OCI-LY1 (cell line): ENCODE data around the gene FHL3.
A peak's percentile ranks its signal among the peaks of the same experiment; 100 is the strongest.

Experiments
- H2AFZ ChIP-seq: fragments of 200-600 bp; sonication (generic), shearing (Covaris generic); 2 replicates; pipeline ENCODE4 v1.6.0; 2014; ENCODE audit warnings: antibody characterized with exemption, mild to moderate bottlenecking, low read length
- H3F3A ChIP-seq: fragments of 200-600 bp; sonication (generic), shearing (Covaris generic); 2 replicates; pipeline ENCODE4 v1.6.0; 2014; ENCODE audit warnings: mild to moderate bottlenecking, antibody characterized with exemption, low read length, moderate library complexity; ENCODE audit not compliant: insufficient read depth
- H3K27ac ChIP-seq: fragments of 200-600 bp; sonication (generic); 2 replicates; pipeline ENCODE4 v1.5.1; 2014; ENCODE audit warnings: low read length, mixed run types, mild to moderate bottlenecking, low read depth; ENCODE audit not compliant: poor library complexity, severe bottlenecking
- H3K27me3 ChIP-seq: fragments of 200-600 bp; sonication (generic); 2 replicates; pipeline ENCODE4 v1.6.0; 2014; ENCODE audit warnings: antibody characterized with exemption, mild to moderate bottlenecking, low read length, moderate library complexity; ENCODE audit not compliant: insufficient read depth
- H3K36me3 ChIP-seq: fragments of 200-600 bp; sonication (generic); 2 replicates; pipeline ENCODE4 v1.6.1; 2014; ENCODE audit warnings: mild to moderate bottlenecking, antibody characterized with exemption, low read length, moderate library complexity, mixed read lengths; ENCODE audit not compliant: insufficient read depth
- H3K4me1 ChIP-seq: fragments of 200-600 bp; sonication (generic); 2 replicates; pipeline ENCODE4 v1.5.1; 2014; ENCODE audit warnings: mild to moderate bottlenecking, low read length, moderate library complexity; ENCODE audit not compliant: insufficient read depth, severe bottlenecking
- H3K4me2 ChIP-seq: fragments of 200-600 bp; sonication (generic), shearing (Covaris generic); 2 replicates; pipeline ENCODE4 v1.6.1; 2014; ENCODE audit warnings: low read length
- H3K4me3 ChIP-seq: fragments of 200-600 bp; sonication (generic); 2 replicates; pipeline ENCODE4 v1.5.1; 2014; ENCODE audit warnings: low read length, low read depth, mild to moderate bottlenecking, mixed read lengths; ENCODE audit not compliant: poor library complexity, severe bottlenecking
- H3K79me2 ChIP-seq: fragments of 200-600 bp; shearing (Covaris generic); 2 replicates; pipeline ENCODE4 v1.6.1; 2016; ENCODE audit warnings: mixed run types, low read length, mixed read lengths; ENCODE audit not compliant: insufficient read depth
- H3K9ac ChIP-seq: fragments of 200-600 bp; sonication (generic), shearing (Covaris generic); 2 replicates; pipeline ENCODE4 v1.6.1; 2014; ENCODE audit warnings: mild to moderate bottlenecking, low read length, mixed read lengths
- H3K9me2 ChIP-seq: fragments of 200-600 bp; sonication (generic), shearing (Covaris generic); 2 replicates; pipeline ENCODE4 v1.6.1; 2014; ENCODE audit warnings: low read depth, mild to moderate bottlenecking, low read length, mixed read lengths
- H3K9me3 ChIP-seq: fragments of 200-600 bp; shearing (Covaris generic); 2 replicates; pipeline ENCODE4 v1.6.1; 2014; ENCODE audit warnings: low read length, mixed read lengths
- H4K20me1 ChIP-seq: fragments of 200-600 bp; sonication (generic), shearing (Covaris generic); 2 replicates; pipeline ENCODE4 v1.6.0; 2016; ENCODE audit warnings: mild to moderate bottlenecking, low read length; ENCODE audit not compliant: insufficient read depth
- EZH2 ChIP-seq: fragments of 200-600 bp; sonication (generic), shearing (Covaris generic); IDR thresholded peaks from 2 replicates; pipeline ENCODE4 v1.8.0; 2017; ENCODE audit warnings: borderline replicate concordance, mixed run types, mild to moderate bottlenecking, antibody characterized with exemption, low read length, moderate library complexity, mixed read lengths
- TF ChIP-seq, protein P1 (sequence below): fragments of 200-600 bp; sonication (generic), shearing (Covaris generic); IDR thresholded peaks from 2 replicates; pipeline ENCODE4 v1.5.1; 2017; ENCODE audit warnings: mild to moderate bottlenecking, antibody characterized with exemption, low read length, moderate library complexity, mixed read lengths

The FHL3 gene

DNA sequence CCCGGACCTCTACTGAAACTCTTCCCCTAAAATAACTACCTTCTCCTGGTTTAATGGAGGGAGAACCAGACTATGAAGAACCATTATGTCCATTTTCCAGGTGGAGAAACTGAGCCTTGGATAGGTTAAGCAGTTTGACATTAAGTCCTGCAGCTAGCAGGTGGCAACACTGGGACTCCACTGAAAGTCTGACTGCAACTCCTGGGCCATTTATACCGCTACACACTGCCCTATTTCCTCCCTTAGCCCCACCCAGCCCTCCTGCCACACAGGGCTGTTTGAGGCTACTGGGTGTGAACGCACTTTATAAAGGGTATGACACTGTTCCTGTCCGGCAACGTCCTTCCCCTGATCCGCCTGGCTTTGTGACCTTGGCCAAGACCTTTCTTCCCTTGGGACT lies 58.0 kb downstream of the FHL3 start:
- no peaks in the 10 kb centered on the region for H3K27me3 ChIP-seq
- peak overlapping the region; percentile 86 for H3K4me3 ChIP-seq
- TF ChIP-seq, protein P1, sequence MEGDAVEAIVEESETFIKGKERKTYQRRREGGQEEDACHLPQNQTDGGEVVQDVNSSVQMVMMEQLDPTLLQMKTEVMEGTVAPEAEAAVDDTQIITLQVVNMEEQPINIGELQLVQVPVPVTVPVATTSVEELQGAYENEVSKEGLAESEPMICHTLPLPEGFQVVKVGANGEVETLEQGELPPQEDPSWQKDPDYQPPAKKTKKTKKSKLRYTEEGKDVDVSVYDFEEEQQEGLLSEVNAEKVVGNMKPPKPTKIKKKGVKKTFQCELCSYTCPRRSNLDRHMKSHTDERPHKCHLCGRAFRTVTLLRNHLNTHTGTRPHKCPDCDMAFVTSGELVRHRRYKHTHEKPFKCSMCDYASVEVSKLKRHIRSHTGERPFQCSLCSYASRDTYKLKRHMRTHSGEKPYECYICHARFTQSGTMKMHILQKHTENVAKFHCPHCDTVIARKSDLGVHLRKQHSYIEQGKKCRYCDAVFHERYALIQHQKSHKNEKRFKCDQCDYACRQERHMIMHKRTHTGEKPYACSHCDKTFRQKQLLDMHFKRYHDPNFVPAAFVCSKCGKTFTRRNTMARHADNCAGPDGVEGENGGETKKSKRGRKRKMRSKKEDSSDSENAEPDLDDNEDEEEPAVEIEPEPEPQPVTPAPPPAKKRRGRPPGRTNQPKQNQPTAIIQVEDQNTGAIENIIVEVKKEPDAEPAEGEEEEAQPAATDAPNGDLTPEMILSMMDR, result no peak
- no peak for TF ChIP-seq EZH2
- H3K79me2 ChIP-seq, result no peaks in the 10 kb centered on the region
- peak overlapping the region; percentile 83 for H3K9ac ChIP-seq
- H3K9me3 ChIP-seq, result no peaks in the 10 kb centered on the region
- peak overlapping the region; percentile 35 for H3K27ac ChIP-seq
- H3K36me3 ChIP-seq, result no peaks in the 10 kb centered on the region
- no peaks in the 10 kb centered on the region for H4K20me1 ChIP-seq
- no peaks in the 10 kb centered on the region for H3F3A ChIP-seq
- no peaks in the 10 kb centered on the region for H3K9me2 ChIP-seq
- H3K4me2 ChIP-seq, result peak overlapping the region; percentile 97
- peak overlapping the region; percentile 68 for H2AFZ ChIP-seq
- peaks cover 25% of the 10 kb centered on the region for H3K4me1 ChIP-seq
